ENCODE results near the gene VAV2.

DNA sequence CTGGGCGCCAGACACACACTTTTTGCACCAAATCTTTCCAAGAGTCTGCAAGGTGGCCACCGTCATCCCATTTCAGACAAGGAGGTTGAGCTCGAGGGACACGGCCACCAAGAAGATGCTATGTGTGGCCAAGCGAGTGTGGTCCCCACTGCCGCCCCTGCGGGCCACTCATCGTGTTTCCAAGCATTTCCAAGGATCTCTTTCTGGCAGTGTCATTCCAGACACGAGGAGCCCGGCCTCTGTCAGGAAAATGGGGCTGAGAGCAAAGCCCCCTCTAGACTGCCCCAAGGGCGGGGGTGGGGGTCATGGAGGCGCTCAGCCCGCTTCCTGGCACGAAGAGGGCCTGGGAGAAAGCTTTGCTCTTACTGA, 10.6 kb downstream of the VAV2 start:
- TF ChIP-seq, protein P1, sequence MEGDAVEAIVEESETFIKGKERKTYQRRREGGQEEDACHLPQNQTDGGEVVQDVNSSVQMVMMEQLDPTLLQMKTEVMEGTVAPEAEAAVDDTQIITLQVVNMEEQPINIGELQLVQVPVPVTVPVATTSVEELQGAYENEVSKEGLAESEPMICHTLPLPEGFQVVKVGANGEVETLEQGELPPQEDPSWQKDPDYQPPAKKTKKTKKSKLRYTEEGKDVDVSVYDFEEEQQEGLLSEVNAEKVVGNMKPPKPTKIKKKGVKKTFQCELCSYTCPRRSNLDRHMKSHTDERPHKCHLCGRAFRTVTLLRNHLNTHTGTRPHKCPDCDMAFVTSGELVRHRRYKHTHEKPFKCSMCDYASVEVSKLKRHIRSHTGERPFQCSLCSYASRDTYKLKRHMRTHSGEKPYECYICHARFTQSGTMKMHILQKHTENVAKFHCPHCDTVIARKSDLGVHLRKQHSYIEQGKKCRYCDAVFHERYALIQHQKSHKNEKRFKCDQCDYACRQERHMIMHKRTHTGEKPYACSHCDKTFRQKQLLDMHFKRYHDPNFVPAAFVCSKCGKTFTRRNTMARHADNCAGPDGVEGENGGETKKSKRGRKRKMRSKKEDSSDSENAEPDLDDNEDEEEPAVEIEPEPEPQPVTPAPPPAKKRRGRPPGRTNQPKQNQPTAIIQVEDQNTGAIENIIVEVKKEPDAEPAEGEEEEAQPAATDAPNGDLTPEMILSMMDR (IDR thresholded peaks at IDR 0.05), result no peak
- no peak for TF ChIP-seq POLR2A (IDR thresholded peaks at IDR 0.05)

Measured in uterus (tissue), 2 donors.